ENCODE results near the gene LMLN.
"Not testable (repeated sequence)": the region's sequence is repeated elsewhere in the genome, so short reads cannot be mapped to it uniquely, and the experiment has no call there.

LMLN gene

GRCh38 chr3:197959891-197960693, at the start of gene LMLN:
TSS of gene LMLN (plus strand) at chr3:197960217. CDS start at chr3:197960246, 29 bp downstream.
- DNase-seq: peak; percentile 93 to 100 (median 96)

GRCh38 chr3:197912741-197913476, 47.1 kb upstream of the LMLN start:
- DNase-seq: peak in 8 of 10 donors; percentile 12 to 87 (median 33)
- intact Hi-C loops (cut with DNase I): no loop called here

More at GRCh38 chr3:197959891-197960693, at the start of gene LMLN:
- intact Hi-C loops (cut with DNase I): loop anchor here (1.0 kb wide), 1 partner anchor 10 kb away; the partner anchor contains the start of gene RPL35A

GRCh38 chr3:197913641-197914380, 46.2 kb upstream of the LMLN start:
- intact Hi-C loops (cut with DNase I): no loop called here
- no peak for DNase-seq

- DNase-seq; intact Hi-C loops (cut with DNase I): not testable (repeated sequence)
These were observed 38.4 kb upstream of the LMLN start for GRCh38 chr3:197921429-197922275.

GRCh38 chr3:197926418-197926817, 33.6 kb upstream of the LMLN start:
- intact Hi-C loops (cut with DNase I): no loop called here
- DNase-seq: no peak

GRCh38 chr3:197927578-197927977, 32.4 kb upstream of the LMLN start:
- intact Hi-C loops (cut with DNase I); DNase-seq: not testable (repeated sequence)

GRCh38 chr3:197936819-197937384, 23.1 kb upstream of the LMLN start:
- DNase-seq: no peak
- intact Hi-C loops (cut with DNase I): no loop called here

GRCh38 chr3:197940745-197941384, 19.2 kb upstream of the LMLN start:
- intact Hi-C loops (cut with DNase I): no loop called here
- no peak for DNase-seq

GRCh38 chr3:197942956-197943556, 17.0 kb upstream of the LMLN start:
- intact Hi-C loops (cut with DNase I): loop anchor here (2.0 kb wide), 1 partner anchor 36 kb away; no protein-coding TSS in a partner anchor
- no peak for DNase-seq

GRCh38 chr3:197949191-197949777, 10.7 kb upstream of the LMLN start:
- intact Hi-C loops (cut with DNase I): no loop called here
- DNase-seq: no peak

GRCh38 chr3:197949778-197950676, 10.0 kb upstream of the LMLN start, which contains the start of gene RPL35A:
TSS of gene RPL35A (plus strand) at chr3:197950190. CDS start at chr3:197950968, 778 bp downstream.
- DNase-seq: peak; percentile 74 to 97 (median 80)
- intact Hi-C loops (cut with DNase I): loop anchor here (1.0 kb wide), 1 partner anchor 9 kb away; a partner anchor contains a TSS

GRCh38 chr3:197950677-197951061, 9.3 kb upstream of the LMLN start:
- DNase-seq: no peak
- intact Hi-C loops (cut with DNase I): loop anchor here (1.0 kb wide), 1 partner anchor 9 kb away; a partner anchor contains a TSS

- intact Hi-C loops (cut with DNase I): no loop called here
- DNase-seq: no peak
These were observed 8.5 kb upstream of the LMLN start for GRCh38 chr3:197951392-197951990.

- DNase-seq: no peak
These were observed 7.6 kb upstream of the LMLN start for GRCh38 chr3:197952440-197952839.

GRCh38 chr3:197953325-197953724, 6.7 kb upstream of the LMLN start:
- intact Hi-C loops (cut with DNase I): no loop called here
- DNase-seq: no peak

More at GRCh38 chr3:197952440-197952839, 7.6 kb upstream of the LMLN start:
- intact Hi-C loops (cut with DNase I): no loop called here

- no peak for DNase-seq
- intact Hi-C loops (cut with DNase I): no loop called here
These were observed 6.1 kb upstream of the LMLN start for GRCh38 chr3:197953881-197954280.

Data from posterior cingulate gyrus (tissue), 11 donors.